Measurements from ENCODE around the gene UPK1B.
"Not testable (repeated sequence)": the region's sequence is repeated elsewhere in the genome, so short reads cannot be mapped to it uniquely, and the experiment has no call there.

UPK1B gene

GRCh38 chr3:119239206-119239820, 65.9 kb downstream of the UPK1B start:
- Mint-ChIP-seq H3K36me3 (peaks cover 31% of the 10 kb centered on the region), H3K4me3 (peak overlapping the region; percentile 78), H3K27ac (peak overlapping the region; percentile 88), H3K4me1 (peaks cover 61% of the 10 kb centered on the region), H3K9me3 (no peaks in the 10 kb centered on the region), H3K27me3 (no peaks in the 10 kb centered on the region)
- DNase-seq, result no peak
- CTCF ChIA-PET, result interaction anchor here (0.6 to 1.4 kb wide), 3 partner anchors 35 to 355 kb away, joined by 3 read pairs; no protein-coding TSS in a partner anchor

GRCh38 chr3:119240101-119240590, 66.7 kb downstream of the UPK1B start:
- CTCF ChIA-PET, result interaction anchor here (1.2 to 2.5 kb wide), 13 partner anchors 9 to 440 kb away, joined by 3 to 69 read pairs (median 6); partner anchors contain the start of genes IGSF11, TEX55 and UPK1B
- Mint-ChIP-seq H3K36me3 (peaks cover 24% of the 10 kb centered on the region), H3K27me3 (no peaks in the 10 kb centered on the region), H3K9me3 (no peaks in the 10 kb centered on the region), H3K4me3 (peak overlapping the region; percentile 78), H3K27ac (peak overlapping the region; percentile 88), H3K4me1 (peaks cover 53% of the 10 kb centered on the region)
- DNase-seq, result peak; percentile 38

- Mint-ChIP-seq H3K4me1 (peaks cover 46% of the 10 kb centered on the region), H3K36me3 (peaks cover 17% of the 10 kb centered on the region), H3K9me3 (no peaks in the 10 kb centered on the region), H3K4me3 (peak within 1 kb of the TSS; percentile 78), H3K27me3 (no peaks in the 10 kb centered on the region), H3K27ac (peak within 1 kb of the TSS; percentile 88)
- CTCF ChIA-PET, result interaction anchor here (0.6 to 2.5 kb wide), 40 partner anchors 8 to 440 kb away, joined by 3 to 69 read pairs (median 3); partner anchors contain the start of genes IGSF11, TEX55, TMEM39A and UPK1B
- peak; percentile 83 for DNase-seq
Measured at GRCh38 chr3:119240591-119241434, 67.4 kb downstream of the UPK1B start, which contains the start of gene B4GALT4. B4GALT4 (minus strand) TSS chr3:119240878; CDS start chr3:119230099, 10,779 bp downstream.

DNA sequence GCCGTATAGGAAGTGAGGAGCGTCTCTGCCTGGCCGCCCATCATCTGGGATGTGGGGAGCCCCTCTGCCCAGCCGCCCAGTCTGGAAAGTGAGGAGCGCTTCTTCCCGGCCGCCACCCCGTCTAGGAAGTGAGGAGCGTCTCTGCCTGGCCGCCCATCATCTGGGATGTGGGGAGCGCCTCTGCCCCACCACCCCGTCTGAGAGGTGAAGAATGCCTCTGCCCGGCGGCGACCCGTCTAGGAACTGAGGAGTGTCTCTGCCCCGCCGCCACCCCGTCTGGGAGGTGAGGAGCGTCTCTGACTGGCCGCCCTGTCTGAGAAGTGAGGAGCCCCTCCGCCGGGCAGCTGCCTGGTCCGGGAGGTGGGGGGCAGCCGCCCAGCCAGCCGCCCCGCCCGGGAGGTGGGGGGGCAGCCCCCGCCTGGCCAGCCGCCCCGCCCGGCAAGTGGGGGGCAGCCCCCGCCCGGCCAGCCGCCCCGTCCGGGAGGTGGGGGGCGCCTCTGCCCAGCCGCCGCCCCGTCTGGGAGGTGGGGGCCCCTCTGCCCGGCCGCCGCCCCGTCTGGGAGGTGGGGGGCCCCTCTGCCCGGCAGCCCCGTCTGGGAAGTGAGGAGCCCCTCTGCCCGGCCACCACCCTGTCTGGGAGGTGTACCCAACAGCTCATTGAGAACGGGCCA, 69.1 kb downstream of the UPK1B start:
- not testable (repeated sequence) for DNase-seq, H3K4me3 Mint-ChIP-seq, H3K27me3 Mint-ChIP-seq, H3K36me3 Mint-ChIP-seq, H3K27ac Mint-ChIP-seq, H3K9me3 Mint-ChIP-seq
- CTCF ChIA-PET, result interaction anchor here (1.2 to 2.5 kb wide), 8 partner anchors 9 to 438 kb away, joined by 3 to 69 read pairs (median 8); partner anchors contain the start of gene TEX55
- peaks cover 29% of the 10 kb centered on the region for H3K4me1 Mint-ChIP-seq

DNA sequence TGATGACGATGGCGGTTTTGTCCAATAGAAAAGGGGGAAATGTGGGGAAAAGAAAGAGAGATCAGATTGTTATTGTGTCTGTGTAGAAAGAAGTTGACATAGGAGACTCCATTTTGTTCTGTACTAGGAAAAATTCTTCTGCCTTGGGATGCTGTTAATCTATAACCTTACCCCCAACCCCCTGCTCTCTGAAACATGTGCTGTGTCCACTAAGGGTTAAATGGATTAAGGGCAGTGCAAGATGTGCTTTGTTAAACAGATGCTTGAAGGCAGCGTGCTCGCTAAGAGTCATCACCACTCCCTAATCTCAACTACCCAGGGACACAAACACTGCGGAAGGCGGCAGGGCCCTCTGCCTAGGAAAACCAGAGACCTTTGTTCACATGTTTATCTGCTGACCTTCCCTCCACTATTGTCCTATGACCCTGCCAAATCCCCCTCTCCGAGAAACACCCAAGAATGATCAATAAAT, 69.7 kb downstream of the UPK1B start:
- not testable (repeated sequence) for H3K27ac Mint-ChIP-seq, DNase-seq, H3K36me3 Mint-ChIP-seq, H3K4me3 Mint-ChIP-seq, H3K27me3 Mint-ChIP-seq, H3K9me3 Mint-ChIP-seq
- CTCF ChIA-PET, result interaction anchor here (1.3 to 1.4 kb wide), 2 partner anchors 54 to 97 kb away, joined by 3 to 4 read pairs; partner anchors contain the start of gene TEX55
- peaks cover 25% of the 10 kb centered on the region for H3K4me1 Mint-ChIP-seq

- DNase-seq, result no peak
- CTCF ChIA-PET, result interaction anchor here (1.0 to 4.9 kb wide), 4 partner anchors 15 to 360 kb away, joined by 3 to 22 read pairs (median 4); partner anchors contain the start of gene TEX55
- Mint-ChIP-seq H3K9me3 (peaks cover 8% of the 10 kb centered on the region), H3K4me3 (no peak overlapping the region), H3K27me3 (peaks cover 4% of the 10 kb centered on the region), H3K36me3 (peaks cover 6% of the 10 kb centered on the region), H3K27ac (no peak overlapping the region), H3K4me1 (peaks cover 20% of the 10 kb centered on the region)
Measured at GRCh38 chr3:119243712-119244111, 70.3 kb downstream of the UPK1B start.

- Mint-ChIP-seq H3K27ac (no peak overlapping the region), H3K36me3 (peaks cover 2% of the 10 kb centered on the region), H3K9me3 (peaks cover 8% of the 10 kb centered on the region), H3K4me1 (peaks cover 8% of the 10 kb centered on the region), H3K27me3 (peaks cover 4% of the 10 kb centered on the region), H3K4me3 (no peak overlapping the region)
- CTCF ChIA-PET, result interaction anchor here (0.7 to 4.9 kb wide), 5 partner anchors 97 to 436 kb away, joined by 3 to 22 read pairs (median 3); partner anchors contain the start of gene IGSF11
- no peak for DNase-seq
Measured at GRCh38 chr3:119245778-119246177, 72.4 kb downstream of the UPK1B start.

All from activated naive CD4-positive, alpha-beta T cell treated with anti-CD3 and anti-CD28 coated beads, Interleukin-2, amount 10 ng/mL, durations not matched to agents 7 days and 5 days (primary cell).